GM21423 (cell line): ENCODE results near the gene SUN5.

ENCODE experiments used
- ATAC-seq: cut with Tn5 transposase; IDR thresholded peaks from one replicate; pipeline ENCODE4 v1.9.1; 2021; ENCODE audit warnings: mild to moderate bottlenecking, moderate library complexity; ENCODE audit not compliant: unreplicated experiment

The SUN5 gene

DNA sequence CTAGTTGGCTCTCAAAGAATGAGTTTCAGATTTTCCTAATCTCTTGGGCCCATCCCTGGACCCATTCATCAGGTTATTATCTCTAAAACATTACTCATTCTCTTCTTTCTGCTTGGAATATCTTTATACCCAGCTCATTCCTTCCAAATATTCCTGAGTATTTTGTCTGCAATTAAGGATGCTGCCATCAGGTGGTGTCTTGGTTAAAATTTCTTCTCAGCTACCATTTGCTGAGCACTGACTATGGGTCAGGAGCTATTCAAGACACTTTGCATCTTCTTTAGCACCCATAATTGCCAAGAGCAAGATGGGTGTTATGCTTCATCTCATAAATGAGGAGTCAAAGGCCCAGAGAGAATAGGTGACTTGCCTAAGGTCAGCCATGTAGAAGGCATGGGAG lies 8.4 kb downstream of the SUN5 start:
- no peak for ATAC-seq

DNA sequence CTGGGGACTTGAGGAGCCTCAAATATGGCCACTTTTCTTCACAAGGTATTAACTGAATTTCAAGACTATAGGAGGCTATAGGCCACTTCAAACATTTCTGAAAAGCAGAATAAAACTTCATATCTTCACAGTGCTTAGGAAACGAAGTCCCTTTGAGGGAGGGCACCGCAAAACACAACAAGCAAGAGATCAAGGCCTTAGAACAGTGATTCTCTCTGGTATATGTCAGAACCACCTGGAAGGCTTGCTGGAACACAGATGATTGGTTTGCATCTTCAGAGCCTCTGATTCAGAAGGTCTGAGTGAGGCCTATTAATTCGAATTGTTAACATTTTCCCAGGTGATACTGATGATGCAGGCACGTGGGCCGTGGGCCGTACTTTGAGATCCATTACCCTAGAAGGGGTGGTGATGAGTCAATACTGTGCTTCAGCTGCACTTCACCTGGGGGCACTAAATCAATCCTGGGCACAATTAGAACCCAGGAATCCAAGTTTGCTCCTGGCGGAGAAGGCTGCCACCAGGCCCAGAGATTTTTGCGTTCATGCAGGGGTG lies 10.7 kb downstream of the SUN5 start:
- ATAC-seq, result no peak

DNA sequence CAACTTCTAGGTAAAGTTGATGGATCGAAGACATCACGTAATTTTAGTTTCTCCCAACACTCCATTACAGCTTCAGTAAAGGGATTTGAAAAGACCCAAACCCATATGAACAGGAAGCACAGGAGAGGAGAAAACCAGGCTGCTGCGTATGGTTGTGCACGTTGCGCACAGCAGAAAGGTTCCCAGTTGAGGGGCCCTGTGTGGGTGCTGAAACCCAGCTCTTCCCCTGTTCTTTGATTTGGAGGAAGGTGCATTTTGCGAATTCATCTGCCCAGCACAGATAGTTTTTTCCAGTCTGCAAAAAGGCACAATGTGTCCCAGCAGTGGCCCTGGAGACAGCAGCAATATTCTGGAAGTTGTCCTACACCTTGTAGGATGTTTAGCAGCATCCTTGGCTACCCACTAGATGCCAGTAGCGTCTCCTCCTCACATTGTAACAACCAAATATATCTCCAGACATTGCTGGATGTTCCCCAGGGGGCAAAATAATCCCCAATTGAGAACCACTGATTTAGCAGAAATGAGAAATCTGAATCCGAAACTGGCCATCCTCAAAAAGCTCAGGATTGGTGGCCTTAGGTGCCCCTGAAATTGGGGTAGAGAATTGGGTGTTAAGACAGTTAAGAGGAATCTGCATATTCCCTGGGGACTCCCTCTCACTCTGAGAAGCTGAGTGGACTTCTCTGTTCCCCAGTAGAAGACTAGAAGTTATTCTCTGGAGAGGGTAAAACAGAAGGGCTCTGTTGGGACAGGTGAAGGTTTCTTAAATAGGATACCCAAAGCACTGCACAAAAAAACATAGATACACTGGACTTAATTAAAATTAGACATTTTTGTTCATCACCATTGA lies 12.2 kb downstream of the SUN5 start:
- ATAC-seq, result no peak

DNA sequence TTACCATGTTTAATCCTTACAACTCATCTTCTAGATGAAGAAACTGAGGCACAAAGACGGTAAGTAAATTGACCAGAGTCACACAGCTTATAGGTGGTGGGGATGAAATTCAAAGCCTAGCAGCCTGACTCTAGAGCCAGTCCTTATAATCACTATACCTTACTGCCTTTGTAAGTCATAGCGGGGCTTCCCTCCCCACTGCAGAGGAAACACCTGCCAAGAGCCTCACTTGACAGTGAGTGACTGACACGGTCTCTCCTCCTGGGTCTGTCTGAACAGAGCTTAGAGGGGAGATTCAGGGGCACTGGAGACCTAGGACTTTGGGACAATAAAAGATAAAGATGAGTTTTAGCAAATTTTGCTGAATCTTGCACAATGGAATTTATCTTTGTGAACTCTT lies 12.8 kb downstream of the SUN5 start:
- no peak for ATAC-seq

GRCh38 chr20:32990426-32990825 lies 13.8 kb downstream of the SUN5 start:
- ATAC-seq, result no peak

- no peak for ATAC-seq
Measured at GRCh38 chr20:32989507-32990283, 14.5 kb downstream of the SUN5 start.

DNA sequence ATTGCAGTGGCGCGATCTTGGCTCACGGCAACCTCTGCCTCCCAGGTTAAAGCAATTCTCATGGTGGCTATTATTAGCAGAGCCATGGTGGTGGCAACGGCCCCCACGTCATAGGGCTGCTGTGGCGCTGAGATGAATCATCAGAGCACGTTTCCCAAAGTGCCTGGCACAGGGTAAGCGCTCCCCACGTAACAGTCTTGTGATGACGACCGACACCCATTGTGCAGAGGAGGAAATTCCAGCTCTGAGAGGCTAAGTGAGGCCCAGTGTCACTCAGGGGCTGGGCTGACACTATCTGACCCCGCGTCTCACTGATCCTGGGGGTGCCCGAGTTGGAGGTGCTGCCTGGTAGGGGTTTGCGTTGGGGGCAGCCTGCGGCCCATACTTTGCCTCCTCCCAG lies 16.2 kb downstream of the SUN5 start:
- ATAC-seq, result no peak

GRCh38 chr20:32987044-32987825 lies 17.0 kb downstream of the SUN5 start:
- ATAC-seq, result no peak

- no peak for ATAC-seq
Measured at GRCh38 chr20:32986331-32986966, 17.8 kb downstream of the SUN5 start.

DNA sequence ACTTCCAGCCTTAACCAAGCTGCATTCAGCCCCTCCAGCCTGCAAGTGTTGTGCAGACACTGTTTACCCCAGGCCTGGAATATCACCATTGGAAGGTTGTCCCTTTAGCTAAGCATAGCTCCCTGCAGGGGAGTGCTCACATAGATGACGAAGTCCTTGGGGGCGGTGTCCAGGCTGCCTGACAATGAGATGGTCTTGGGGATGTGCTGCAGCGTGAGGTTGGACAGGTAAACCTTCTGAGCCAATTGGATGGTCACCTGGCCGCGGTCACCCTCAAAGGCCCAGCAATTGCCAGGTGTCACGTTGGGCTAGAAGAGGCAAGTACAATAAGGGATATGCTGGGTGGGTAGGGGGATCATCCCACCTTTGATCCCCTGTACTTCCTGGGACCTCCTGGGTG lies 18.6 kb downstream of the SUN5 start:
- no peak for ATAC-seq

GRCh38 chr20:32984631-32985354 lies 19.4 kb downstream of the SUN5 start:
- ATAC-seq, result no peak

- ATAC-seq, result no peak
Measured at GRCh38 chr20:32984196-32984595, 20.0 kb downstream of the SUN5 start.

DNA sequence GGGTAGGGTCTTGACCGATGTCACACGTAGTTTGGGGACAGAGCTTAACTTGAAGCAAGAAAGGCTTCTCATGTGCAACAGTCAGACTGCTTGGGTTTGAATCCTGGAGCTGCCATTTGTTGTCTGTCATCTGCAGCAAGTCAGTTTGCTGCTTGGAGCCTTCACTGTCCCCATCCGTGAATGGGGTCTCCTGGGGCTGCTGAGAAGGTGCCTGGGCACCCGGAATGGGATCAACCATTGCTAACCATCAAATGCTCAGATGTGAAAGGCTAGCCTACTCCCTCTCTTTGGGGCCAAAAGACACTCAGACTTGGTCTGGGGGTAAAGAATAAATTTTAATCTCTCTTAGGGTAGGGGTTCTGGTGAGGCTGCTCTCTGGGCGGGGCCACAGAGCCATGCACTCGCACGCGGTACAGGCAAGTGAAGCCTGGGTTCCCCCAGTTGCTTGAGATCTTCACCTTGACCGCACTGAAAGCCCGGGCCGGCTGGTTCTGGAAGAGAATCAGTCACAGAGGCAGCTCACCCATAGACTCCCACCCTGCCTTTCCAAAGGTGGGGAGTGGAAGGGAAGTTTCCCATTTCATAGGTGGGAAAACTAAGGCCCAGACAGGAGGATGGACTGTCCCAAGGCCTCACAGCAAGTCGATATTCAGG lies 20.6 kb downstream of the SUN5 start:
- ATAC-seq, result no peak

- ATAC-seq, result no peak
Measured at GRCh38 chr20:32982617-32983458, 21.4 kb downstream of the SUN5 start.

GRCh38 chr20:32980990-32981389 lies 23.2 kb downstream of the SUN5 start:
- no peak for ATAC-seq

- ATAC-seq, result no peak
Measured at GRCh38 chr20:32980131-32980941, 23.9 kb downstream of the SUN5 start.

GRCh38 chr20:32979201-32979998 lies 24.8 kb downstream of the SUN5 start:
- no peak for ATAC-seq
